ENCODE data around the gene SPACDR. TPM values are rescaled to one million over a fixed set of nuclear protein-coding genes. Genes with fewer than 3 reads are reported as not detected.
"Not testable (repeated sequence)": the region's sequence is repeated elsewhere in the genome, so short reads cannot be mapped to it uniquely, and the experiment has no call there.

The SPACDR gene, protein sequence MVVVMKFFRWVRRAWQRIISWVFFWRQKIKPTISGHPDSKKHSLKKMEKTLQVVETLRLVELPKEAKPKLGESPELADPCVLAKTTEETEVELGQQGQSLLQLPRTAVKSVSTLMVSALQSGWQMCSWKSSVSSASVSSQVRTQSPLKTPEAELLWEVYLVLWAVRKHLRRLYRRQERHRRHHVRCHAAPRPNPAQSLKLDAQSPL
- 2.4 TPM in 1 of 2 replicates, not detected in the other for total RNA-seq (2014; rRNA removed; shearing (Covaris generic))

DNA sequence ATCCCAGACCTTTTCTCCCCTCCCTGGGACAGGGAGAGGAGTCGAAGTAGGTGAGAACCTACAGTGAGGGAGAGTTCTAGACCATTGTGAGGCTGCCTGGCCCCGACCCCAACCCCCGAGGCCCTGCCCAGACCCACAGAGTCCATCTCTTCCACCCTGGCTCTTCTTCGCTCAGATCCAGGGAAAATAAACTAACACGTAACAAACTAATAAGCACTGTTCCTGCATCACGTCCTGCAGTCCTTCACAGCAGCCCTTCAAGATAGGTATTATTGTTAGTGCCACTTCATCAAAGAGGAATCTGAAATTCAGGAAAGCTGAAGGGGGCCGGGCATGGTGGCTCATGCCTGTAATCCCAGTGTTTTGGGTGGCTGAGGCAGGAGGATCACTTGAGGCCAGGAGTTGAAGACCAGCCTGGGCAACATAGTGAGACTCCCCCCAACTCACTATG is at the start of gene SPACDR:
Gene SPACDR, minus strand, starts transcription at position 51 of the 451 bp plus-strand sequence. CDS start 235 bp downstream, outside the sequence.
- peak; percentile 65 for DNase-seq (ENCODE audit: low read depth)

DNA sequence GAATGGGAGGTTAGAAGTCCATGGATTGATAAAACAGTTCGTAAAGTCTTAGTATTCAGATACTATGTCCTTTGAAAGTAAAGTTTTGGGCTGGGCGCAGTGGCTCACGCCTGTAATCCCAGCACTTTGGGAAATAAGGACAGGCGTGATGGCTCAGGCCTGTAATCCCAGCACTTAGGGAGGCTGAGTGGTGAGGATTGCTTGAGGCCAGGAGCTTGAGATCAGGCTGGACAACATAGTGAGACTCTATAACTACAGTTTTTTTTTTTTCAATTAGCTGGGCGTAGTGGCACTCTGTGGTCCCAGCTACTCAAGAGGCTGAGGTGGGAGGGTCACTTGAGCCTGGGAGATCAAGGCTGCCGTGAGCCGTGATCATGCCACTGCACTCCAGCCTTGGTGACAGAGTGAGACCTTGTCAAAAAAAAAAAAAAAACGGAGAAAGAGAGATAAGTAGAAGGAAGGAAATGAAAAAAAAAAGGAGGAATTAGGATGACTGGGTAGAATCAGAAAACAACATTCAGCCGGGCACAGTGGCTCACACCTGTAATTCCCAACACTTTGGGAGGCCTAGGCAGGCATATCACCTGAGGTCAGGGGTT is 49.3 kb upstream of the SPACDR start:
- DNase-seq (ENCODE audit: low read depth) = no peak

DNA sequence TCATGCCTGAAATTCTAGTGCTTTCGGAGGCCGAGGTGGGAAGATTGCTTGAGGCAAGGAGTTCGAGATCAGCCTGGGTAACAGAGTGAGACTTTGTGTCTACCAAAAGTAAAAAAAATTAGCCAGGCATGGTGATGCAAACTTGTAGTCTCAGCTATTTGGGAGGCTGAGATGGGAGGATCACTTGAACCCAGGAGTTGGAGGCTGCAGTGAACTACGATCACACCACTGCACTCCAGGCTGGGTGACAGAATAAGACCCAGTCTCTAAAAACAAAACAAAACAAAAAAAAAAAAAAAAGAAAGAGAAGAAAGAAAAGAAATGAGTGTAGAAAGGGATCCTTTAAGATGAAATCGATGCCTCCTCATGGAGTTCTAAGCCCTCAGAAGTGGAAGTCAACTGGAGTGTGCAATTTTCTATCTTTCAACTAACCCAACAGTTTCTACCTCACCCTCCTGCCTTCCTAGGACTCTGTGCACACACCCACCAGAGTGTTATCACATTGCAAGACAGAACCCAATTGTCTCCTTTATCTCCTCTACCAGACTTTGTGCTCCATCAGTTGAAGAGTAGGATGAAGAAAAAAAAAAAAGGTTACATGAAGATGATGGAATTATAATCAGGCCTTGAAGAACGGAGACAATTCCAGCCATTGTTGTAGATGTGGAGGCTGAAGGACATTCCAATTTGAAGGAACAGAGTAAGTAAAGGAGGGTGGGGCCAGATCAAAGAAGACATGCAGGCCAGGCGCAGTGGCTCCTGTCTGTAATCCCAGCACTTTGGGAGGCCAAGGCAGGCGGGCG is 46.6 kb upstream of the SPACDR start:
- no peak for DNase-seq (ENCODE audit: low read depth)

DNA sequence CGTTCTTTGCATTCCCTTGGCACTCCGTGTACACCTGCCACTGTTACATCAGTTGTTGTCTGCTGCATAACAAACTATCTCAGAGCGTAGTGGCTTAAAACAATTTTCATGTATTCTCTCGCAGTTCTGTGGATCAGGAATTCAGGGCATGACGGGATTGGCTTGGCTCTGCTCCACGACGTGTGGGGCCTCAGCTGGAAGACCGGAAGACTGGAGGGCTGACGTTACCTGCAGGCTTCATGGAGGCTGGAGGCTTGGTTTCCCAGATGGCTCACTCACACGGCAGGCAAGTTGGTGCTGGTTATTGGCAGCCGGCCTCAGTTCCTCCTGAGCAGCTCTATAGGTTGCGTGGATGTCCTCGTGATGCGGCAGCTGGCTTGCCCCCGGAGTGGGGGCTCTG is 45.2 kb upstream of the SPACDR start:
- DNase-seq (ENCODE audit: low read depth) = peak; percentile 91

DNA sequence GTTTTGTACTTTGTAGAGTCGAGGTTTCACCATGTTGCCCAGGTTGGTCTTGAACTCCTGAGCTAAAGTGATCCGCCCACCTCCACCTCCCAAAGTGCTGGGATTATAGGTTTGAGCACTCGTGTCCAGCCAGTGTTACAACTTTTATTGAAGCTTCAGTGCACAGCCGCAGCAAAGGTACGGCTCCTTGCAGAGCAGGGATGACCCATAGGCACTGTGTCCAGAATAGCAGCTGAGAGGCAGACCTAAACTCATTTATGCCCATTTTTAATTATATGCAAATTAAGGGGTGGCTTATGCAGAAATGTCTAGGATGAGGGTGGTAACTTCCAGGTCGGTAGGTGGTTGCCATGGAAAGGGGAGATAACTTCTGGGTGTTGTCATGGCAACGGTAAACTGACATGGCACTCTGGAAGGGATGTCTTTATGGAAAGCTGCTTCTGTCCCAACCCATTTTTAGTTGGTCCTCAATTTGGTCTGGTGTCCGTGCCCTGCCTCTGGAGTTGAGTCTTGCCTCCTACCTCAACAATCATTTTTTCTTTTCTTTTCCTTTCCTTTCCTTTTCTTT is 42.4 kb upstream of the SPACDR start:
- peak; percentile 63 for DNase-seq (ENCODE audit: low read depth)

DNA sequence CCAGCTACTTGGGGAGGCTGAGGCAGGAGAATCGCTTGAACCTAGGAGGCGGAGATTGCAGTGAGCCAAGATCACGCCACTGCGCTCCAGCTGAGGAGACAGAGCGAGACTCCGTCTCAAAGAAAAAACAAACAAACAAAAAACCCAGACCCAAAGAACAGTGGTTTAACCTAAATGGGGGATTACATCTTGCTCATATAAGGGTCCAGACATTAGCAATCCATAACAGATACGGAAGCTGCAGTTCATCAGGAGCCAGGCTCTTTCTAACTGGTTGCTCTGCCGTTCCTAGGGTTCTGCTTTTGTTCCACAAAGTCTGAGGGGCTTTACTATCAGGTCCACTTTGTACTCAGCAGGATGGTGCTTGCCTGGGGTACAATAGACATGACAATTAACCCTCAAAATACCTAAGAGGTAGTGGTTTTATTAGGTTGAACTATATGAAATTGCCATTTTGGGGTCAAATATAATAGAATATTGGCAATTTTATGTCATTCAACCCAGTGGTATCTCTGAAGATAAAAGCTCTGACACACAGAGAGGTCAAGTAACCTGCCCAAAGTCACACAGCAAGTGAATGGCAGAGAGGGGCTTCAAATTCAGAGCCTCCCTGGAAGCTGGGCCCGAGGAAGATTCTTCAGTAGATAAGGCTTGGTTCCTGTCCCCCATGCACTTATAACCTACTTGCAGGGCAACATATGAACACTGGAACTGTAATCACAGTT is 41.0 kb upstream of the SPACDR start:
- DNase-seq (ENCODE audit: low read depth) = no peak

DNA sequence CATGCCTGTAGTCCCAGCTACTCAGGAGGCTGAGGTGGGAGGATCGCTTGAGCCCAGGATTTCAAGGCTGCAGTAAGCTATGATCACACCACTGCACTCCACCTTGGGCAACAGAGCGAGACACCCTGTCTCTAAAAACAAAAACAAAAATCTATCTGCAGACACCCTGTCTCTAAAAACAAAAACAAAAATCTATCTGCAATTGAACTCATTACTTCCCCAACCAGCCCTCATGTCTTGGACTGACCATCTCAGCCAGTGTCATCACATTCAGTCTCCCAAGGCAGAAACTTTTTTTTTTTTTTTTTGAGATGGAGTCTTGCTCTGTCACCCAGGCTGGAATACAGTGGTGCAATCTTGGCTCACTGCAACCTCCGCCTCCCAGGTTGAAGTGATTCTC is 40.0 kb upstream of the SPACDR start:
- DNase-seq (ENCODE audit: low read depth) = peak; percentile 27

DNA sequence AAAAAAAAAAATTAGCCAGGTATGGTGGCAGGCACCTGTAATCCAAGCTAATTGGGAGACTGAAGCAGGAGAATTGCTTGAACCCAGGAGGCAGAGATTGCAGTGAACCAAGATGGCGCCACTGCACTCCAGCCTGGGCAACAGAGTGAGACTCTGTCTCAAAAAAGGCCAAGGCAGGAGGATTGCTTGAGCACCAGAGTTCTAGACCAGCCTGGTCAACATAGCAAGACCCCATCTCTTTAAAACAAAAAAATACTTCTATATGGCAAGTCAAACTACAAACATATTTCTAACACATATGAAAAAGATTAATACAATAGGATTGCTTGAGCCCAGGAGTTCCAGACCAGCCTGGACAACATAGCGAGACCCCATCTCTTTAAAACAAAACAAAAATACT is 36.7 kb upstream of the SPACDR start:
- not testable (repeated sequence) for DNase-seq (ENCODE audit: low read depth)

DNA sequence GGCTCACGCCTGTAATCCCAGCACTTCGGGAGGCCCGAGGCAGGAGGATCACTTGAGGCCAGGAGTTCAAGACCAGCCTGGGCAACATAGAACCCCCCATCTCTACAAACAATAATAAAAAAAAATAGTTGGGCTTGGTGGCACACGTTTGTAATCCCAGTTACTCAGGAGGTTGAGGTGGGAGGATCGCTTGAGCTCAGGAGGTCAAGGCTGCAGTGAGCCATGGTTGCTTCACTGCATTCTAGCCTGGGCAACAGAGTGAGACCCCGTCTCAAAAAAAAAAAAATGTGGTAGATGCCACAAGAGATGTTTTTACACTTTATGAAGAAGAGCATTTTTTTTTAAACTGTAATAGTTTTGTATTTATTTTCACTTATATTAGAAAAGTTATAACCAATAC is 32.4 kb upstream of the SPACDR start:
- DNase-seq (ENCODE audit: low read depth) = no peak

DNA sequence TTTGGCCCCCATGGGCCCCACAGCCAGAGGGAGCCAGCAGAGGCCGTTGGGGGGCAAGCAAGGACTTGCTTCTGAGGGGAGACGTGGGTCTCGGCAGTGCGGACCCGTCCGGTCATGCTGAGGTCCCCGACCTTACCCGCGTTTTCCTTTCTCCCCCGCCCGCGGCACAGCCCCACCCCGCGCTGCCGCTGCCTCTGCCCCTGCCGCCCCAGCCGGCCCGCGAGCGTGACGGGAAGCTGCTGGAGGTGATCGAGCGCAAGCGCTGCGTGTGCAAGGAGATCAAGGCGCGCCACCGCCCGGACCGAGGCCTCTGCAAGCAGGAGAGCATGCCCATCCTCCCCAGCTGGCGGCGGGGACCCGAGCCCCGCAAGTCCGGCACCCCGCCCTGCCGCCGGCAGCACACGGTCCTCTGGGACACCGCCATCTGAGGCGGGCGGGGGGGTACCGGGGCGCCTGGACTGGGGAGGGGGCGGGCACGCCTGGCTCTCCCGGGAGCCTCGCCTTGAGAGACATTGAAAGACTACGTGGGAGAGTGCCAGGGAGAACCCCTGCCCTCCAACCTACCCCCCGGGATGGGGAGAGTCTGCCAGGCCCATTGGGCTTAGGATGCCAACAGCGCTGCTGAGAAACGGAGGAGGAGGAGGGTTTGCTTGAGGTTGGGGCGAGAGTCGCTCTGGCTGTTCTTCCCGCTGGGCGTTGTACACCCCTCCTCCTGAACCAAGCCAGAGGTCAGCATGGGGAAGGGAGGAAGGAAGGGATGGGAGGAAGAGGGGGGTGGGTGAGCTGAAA is 29.6 kb upstream of the SPACDR start:
- peak; percentile 49 for DNase-seq (ENCODE audit: low read depth)

DNA sequence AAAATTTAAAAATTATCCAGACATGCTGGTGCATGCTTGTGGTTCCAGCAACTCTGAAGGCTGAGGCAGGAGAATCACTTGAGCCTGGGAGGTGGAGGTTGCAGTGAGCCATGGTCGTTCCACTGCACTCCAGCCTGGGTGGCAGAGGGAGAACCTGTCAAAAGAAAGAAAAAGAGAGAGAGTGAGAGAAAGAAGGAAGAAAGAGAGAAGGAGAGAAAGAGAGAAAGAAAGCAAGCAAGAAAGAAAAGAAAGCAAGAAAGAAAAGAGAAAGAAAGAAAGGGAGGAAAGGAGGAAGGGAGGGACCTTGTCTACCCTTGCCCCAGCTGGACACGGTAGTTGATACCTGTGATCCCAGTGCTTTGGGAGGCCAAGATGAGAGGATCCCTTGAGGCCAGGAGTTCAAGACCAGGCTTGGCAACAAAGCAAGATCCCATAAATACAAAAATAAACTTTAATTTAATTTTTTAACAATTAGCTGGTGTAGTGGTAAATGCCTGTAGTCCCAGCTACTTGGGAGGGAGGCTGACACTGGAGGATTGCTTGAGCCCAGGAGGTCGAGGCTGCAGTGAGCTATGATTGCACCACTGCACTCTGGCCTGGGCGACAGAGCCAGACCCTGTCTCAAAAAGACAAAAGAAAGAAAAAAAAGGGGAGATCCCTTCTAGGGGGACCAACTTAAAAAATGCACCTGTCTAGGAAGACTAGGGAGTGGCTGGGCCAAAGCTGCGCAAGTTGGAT is 28.8 kb upstream of the SPACDR start:
- DNase-seq (ENCODE audit: low read depth) = no peak

DNA sequence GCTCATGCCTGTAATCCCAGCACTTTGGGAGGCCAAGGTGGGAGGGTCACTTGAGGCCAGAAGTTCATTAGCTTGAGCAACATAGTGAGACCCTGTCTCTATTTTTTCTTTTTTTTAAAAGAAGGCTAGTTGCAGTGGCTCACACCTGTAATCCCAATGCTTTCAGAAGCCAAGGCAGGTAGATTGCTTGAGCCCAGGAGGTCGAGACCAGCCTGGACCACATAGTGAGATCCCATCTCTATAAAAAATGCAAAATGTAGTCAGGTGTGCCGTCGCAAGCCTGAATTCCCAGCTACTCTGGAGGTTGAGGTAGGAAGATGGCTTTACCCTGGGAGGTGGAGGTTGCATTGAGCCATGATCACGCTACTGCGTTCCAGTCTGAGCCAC is 27.1 kb upstream of the SPACDR start:
- no peak for DNase-seq (ENCODE audit: low read depth)

DNA sequence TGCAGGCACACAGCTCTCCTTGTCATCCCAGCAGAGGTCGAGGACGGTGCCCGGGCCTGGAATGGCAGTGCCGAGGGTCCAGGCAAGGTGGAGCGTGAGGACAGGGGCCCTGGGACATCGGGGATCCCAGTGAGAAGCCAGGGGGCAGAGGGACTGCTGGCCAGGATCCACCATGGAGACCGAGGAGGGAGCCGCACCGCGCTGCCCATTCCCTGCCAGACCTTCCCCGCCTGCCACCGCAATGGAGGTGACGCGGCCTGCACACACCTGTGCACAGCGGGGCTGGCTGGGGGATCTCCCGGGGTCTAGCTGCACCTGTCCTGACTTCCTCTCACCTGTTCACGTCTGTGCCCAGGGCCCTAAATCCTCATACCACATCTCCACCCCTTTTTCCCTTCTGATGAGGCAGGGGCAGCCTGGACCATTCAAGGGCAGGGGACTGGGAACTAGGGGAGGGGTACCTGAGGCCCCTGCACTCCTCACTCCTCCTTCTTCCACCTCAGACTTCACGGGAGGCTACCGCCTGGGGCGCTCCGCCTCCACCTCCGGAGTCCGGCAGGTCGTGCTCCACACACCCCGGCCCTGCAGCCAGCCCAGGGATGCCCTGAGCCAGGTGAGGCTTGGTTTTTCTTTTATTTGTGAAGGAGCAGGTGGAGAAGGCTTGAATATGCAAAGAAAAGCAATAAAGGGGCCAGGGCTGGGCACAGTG is 26.6 kb upstream of the SPACDR start:
- DNase-seq (ENCODE audit: low read depth) = no peak

DNA sequence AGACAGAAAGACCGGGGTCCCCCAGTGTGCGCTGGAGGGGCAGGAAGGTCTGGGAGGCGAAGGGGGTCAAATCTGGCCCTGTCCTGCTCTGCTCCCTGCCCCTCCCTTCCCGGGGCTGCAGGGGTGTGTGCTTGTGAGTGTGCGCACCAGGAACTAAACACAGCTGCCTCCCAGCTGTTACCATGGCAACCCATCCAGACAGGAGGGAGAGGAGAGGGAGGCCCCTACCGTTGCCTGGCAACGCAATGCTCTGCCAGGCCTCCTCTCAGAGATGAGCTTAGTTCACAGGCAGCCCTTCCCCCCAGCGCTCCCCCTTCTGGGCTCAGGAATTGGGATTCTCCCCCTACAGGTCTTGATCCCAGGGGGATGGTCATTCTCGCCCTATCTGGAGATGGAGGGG is 25.8 kb upstream of the SPACDR start:
- DNase-seq (ENCODE audit: low read depth) = peak; percentile 91

DNA sequence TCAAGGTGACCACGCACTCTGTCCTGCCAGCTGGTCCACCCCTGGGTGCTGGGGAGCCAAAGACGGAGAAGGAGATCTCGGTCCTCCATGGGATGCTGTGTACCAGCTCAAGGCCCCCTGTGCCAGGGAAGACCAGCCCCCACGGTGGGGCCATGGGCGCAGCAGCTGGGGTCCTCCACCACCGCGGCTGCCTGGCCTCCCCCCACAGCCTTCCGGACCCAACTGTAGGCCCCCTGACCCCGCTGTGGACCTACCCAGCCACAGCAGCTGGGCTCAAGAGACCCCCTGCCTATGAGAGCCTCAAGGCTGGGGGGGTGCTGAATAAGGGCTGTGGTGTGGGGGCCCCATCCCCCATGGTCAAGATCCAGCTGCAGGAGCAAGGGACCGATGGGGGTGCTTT is 25.1 kb upstream of the SPACDR start:
- DNase-seq (ENCODE audit: low read depth) = no peak

DNA sequence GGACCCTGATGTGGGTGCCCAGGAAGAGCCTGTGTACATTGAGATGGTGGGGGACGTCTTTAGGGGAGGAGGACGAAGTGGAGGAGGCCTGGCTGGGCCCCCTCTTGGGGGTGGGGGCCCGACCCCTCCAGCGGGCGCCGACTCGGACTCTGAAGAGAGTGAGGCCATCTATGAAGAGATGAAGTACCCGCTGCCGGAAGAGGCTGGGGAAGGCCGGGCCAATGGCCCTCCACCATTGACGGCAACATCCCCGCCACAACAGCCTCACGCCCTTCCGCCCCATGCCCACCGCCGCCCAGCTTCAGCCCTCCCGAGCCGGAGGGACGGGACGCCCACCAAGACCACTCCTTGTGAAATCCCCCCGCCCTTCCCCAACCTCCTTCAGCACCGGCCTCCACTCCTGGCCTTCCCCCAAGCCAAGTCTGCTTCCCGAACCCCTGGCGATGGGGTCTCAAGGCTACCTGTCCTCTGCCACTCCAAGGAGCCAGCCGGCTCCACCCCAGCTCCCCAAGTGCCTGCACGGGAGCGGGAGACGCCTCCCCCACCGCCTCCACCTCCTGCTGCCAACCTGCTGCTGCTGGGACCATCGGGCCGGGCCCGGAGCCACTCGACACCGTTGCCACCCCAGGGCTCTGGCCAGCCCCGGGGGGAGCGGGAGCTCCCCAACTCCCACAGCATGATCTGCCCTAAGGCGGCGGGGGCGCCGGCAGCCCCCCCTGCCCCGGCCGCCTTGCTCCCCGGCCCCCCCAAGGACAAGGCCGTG is 24.5 kb upstream of the SPACDR start:
- DNase-seq (ENCODE audit: low read depth) = no peak

DNA sequence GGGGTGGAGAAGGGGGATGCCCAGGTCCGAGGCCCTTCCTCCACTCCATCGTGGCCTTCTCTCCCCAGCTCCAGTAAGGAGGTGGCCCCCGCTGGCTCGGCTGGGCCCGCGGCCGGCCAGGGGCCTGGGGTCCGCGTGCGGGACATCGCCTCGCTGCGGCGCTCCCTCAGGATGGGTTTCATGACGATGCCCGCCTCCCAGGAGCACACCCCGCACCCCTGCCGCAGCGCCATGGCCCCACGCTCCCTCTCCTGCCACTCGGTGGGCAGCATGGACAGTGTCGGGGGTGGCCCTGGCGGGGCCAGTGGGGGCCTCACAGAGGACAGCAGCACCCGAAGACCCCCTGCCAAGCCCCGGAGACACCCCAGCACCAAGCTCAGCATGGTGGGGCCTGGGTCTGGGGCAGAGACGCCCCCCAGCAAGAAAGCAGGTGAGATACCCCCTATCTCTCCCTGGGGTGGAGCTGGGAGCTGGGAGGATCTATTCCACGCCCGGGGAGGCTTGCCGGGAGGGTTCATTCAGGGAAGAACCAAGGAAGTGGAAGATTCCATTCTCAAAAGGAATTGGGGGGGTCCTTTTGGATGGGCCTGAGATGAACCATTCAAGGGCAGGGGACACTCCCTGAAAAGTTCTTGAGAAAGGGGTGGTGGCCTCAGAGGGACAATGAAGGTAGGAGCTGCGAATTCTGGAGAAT is 22.8 kb upstream of the SPACDR start:
- DNase-seq (ENCODE audit: low read depth) = peak; percentile 40

DNA sequence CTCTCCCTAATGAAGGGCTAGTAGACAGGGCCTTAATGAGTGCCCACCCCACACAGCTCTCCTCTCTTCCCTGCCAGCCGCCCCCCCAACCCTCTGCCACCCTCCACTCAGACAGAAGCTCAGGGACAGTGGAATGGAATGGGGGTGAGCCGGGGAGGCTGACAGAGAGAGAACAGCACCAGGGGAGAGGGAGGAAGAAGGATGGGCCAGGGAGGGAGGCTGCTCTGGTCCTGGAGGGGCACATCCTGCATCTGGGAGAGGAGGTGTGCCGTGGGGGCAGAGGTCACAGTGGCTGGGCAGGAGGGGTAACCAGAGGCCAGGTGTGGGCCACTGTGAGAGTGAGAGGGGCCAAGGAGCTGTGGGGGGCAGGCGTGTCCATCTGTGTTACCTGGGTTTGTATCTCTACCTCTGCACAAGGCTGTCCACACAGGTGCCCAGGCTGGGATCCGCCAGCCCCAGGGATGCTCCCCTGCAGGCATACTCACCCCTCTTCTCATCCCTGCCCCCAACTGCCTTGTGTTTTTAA is 22.1 kb upstream of the SPACDR start:
- no peak for DNase-seq (ENCODE audit: low read depth)

Data from M059J (cell line).